GM12874 (cell line): ENCODE results near the gene TMEM154.

Experiments
- TF ChIP-seq, protein P1 (sequence below): IDR thresholded peaks from 2 replicates; pipeline ENCODE4 v1.5.1; 2011; ENCODE audit warnings: low read depth, mild to moderate bottlenecking, control low read depth, low read length, moderate library complexity; ENCODE audit not compliant: insufficient read depth

TMEM154 gene

DNA sequence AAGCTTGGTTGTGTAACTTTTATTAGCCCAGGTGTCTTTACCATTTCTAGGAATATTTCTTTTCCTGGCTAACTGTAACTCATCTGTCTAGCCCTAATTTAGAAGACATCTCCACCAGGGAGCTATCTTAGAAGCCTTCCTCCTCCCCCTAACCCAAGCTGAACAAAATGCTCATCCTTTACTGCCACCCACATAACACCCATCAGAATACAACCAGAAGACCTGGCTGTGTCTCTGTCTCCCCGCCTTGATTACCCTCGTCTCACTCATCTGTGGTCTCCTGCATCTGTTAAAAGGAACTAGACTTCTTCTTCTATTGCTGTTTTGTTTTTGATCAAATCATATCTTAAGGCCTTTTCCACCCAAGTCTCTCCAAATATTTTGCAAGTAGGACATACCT is 4.8 kb upstream of the TMEM154 start:
- TF ChIP-seq, protein P1, sequence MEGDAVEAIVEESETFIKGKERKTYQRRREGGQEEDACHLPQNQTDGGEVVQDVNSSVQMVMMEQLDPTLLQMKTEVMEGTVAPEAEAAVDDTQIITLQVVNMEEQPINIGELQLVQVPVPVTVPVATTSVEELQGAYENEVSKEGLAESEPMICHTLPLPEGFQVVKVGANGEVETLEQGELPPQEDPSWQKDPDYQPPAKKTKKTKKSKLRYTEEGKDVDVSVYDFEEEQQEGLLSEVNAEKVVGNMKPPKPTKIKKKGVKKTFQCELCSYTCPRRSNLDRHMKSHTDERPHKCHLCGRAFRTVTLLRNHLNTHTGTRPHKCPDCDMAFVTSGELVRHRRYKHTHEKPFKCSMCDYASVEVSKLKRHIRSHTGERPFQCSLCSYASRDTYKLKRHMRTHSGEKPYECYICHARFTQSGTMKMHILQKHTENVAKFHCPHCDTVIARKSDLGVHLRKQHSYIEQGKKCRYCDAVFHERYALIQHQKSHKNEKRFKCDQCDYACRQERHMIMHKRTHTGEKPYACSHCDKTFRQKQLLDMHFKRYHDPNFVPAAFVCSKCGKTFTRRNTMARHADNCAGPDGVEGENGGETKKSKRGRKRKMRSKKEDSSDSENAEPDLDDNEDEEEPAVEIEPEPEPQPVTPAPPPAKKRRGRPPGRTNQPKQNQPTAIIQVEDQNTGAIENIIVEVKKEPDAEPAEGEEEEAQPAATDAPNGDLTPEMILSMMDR, result no peak

DNA sequence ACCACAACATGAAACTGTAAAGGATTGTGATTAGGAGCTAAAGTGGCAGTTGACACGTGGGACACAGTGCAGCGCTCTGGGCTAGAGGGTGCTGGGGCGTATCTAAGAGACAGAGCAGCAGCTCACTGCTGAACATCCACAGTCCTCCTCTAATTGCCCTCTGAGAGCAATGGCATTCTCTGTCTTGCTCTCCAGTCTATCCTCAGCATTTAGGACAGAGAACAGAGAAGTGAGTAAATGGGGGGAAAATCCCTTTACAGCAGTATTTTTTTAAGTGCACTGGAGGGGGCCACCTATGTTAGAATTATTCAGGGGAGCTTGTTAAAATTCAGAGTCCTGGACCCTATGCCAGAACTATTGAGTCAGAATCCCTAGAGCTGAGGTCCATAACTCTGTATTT is 4.2 kb upstream of the TMEM154 start:
- TF ChIP-seq, protein P1, result no peak

DNA sequence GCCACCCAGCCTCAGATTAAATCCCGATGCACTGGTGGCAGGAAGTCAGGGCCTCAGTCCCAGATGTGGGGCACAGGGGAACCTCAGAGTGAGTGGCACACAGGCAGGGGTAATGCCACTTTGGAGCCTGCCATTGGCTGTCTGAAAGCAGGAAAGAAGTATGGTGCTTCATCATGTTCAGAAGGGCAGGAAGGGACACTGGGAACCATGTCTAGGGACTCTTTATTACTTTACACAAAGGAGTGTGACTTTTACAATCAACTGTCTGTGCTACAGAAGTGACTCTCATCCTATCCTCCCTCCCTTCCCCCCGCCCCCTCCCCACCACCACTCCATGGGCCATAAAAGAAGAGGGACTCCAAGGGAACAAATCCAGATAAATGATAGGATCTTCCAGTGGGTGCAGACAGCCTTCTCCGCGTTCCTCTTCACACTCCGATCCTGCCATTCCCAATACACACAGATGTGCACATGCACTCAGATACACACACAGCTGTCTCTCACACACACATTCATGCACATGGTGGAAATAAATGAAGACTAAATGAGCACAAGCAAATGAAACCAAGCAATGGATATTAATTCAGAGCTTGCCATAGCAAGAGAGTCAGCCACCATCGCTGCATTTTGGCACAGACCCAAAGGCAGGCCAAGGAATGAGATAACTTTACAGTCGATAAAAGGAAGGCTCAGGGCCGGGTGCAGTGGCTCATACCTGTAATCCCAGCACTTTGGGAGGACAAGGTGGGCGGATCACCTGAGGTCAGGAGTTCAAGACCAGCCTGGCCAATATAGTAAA is 2.5 kb upstream of the TMEM154 start:
- TF ChIP-seq, protein P1, result no peak

DNA sequence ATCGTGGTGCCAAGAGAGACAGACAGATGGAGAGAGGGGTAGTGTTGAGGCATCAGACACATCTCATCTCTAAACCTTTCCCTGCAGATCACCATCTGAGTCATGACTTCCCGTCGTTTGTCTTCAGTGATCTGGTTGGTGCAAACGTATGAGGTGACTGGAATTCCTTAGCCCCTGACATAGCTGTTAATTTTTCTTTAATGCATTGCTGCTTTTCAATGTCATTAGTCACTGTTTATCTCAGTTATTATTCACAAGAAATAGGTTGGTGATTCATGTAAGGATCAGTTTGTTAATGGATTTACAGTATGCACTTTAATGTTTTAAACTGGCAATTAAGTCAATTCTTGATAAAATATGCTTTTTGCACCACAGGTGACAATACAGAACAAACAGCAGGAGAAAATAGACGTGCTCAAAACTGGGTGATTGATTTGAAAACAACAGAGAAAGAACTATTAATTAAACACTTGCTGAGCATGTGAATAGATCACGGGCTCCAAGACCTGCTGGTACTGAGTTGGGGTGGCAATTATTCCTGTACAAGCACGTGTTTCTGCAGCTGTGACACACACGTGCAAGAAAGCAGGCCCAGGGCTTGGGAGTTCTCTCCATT is 1.3 kb upstream of the TMEM154 start:
- TF ChIP-seq, protein P1, result no peak

GRCh38 chr4:152678841-152679240 is 956 bp downstream of the TMEM154 start:
- TF ChIP-seq, protein P1, result no peak

DNA sequence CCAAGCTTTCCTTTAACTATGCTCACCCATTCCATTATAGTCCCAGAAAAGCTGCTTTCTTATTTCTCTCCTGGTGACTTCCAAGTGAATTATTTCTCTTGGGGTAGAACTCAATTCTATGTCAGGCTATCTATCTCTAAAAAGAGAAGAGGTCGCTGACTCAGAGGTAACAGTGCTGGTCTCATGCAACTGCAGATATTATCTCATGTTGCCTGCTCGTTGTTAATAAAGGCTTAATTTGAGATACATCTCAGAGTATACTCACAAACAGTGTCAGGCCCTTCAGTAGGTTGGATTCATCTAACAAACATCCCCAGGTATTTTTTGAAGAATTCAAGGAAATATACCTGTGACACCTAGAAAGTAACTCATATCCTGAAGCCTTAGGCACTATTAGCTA is 2.7 kb downstream of the TMEM154 start:
- TF ChIP-seq, protein P1, result no peak

DNA sequence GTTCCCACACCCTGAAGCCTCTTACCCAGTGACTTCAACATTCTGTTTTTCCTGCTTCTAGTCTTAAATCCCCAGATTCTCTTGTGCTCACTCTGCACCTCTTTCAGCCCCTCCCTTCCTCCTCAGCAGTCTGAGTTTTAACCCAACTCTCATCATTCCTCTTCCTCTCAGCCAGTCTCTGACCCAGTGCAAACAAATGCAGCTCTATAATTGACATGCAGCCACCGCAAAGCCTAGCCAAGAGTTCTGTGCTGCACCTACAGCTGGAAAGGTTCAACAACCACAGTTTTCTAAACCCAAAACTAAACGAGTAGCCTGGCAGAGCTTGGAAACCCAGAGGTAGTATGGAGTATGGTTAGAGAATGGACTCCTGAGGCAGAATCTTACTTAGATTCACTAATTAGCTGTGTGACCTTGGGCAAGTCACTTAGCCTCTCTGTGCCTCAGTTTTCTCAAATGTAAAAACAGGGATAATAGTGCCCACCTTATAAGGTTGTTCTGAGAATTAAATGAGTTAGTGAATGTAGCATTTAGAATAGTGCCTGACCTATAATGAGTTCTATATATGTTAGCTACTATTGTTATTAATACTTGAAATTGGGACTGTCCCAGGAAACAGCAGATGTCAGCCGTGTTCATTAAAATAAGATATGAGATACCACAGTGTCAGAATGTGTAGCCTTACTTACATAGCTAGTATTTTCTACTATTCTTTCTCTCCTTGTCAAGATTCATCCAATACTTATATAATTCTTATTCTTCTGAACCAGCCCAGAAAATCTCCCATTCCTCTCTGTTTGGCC is 3.5 kb downstream of the TMEM154 start:
- TF ChIP-seq, protein P1, result no peak
